ENCODE measurements around the gene RNU1-4.
"Not testable (repeated sequence)": the region's sequence is repeated elsewhere in the genome, so short reads cannot be mapped to it uniquely, and the experiment has no call there.

DNA sequence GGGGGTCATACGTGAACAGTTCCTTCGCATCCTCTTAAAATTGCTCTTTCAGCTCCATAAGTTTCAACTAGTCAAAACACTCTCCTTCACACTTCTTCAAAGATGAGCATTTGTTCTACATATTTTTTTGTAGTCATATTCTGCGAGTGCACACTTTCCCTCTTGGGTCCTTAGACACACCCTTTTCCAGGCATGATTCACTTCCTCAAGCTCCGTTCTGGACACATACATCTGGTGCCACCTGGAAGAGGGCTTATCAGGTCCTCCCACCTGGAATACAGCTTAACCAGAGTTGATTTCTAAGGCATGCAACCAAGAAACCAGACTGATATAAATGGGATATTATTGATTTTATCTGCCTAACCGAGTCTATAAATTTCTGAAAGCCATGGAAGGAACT lies 47.4 kb downstream of the RNU1-4 start:
- TF ChIP-seq, protein P1, sequence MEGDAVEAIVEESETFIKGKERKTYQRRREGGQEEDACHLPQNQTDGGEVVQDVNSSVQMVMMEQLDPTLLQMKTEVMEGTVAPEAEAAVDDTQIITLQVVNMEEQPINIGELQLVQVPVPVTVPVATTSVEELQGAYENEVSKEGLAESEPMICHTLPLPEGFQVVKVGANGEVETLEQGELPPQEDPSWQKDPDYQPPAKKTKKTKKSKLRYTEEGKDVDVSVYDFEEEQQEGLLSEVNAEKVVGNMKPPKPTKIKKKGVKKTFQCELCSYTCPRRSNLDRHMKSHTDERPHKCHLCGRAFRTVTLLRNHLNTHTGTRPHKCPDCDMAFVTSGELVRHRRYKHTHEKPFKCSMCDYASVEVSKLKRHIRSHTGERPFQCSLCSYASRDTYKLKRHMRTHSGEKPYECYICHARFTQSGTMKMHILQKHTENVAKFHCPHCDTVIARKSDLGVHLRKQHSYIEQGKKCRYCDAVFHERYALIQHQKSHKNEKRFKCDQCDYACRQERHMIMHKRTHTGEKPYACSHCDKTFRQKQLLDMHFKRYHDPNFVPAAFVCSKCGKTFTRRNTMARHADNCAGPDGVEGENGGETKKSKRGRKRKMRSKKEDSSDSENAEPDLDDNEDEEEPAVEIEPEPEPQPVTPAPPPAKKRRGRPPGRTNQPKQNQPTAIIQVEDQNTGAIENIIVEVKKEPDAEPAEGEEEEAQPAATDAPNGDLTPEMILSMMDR (conservative IDR thresholded peaks at IDR 0.05 in 1 of 2, IDR thresholded peaks at IDR 0.05 in 1 of 2; ENCODE audit: low read depth in 1 of 2, low read length in 2 of 2), result not testable (repeated sequence)
- TF ChIP-seq EZH2 (IDR thresholded peaks at IDR 0.05; ENCODE audit: low read length, missing control alignments), result not testable (repeated sequence)
